DND-41 (cell line): ENCODE data around the gene HERC5.
"Not testable (repeated sequence)": the region's sequence is repeated elsewhere in the genome, so short reads cannot be mapped to it uniquely, and the experiment has no call there.

ENCODE experiments used
- CTCF ChIP-seq: IDR thresholded peaks from 2 replicates; pipeline ENCODE4 v1.5.1; 2012; ENCODE audit warnings: borderline replicate concordance, low read length, moderate library complexity, mild to moderate bottlenecking; ENCODE audit not compliant: poor library complexity, severe bottlenecking; ENCODE audit errors: extremely low read depth
- EZH2 ChIP-seq: IDR thresholded peaks from 3 replicates; pipeline ENCODE4 v1.6.1; 2012; ENCODE audit warnings: borderline replicate concordance, low read depth, mild to moderate bottlenecking, moderate library complexity, low read length, inconsistent platforms; ENCODE audit not compliant: severe bottlenecking

GRCh38 chr4:88448211-88448765 is 8.6 kb upstream of the HERC5 start:
- TF ChIP-seq CTCF, EZH2: not testable (repeated sequence)
